NAMALWA (cell line): Measurements from ENCODE around the gene USP46.

Source experiments
- DNase-seq: peaks from one replicate; pipeline ENCODE4 v3.0.0-alpha.2; 2015; ENCODE audit warnings: low spot score

USP46 gene

DNA sequence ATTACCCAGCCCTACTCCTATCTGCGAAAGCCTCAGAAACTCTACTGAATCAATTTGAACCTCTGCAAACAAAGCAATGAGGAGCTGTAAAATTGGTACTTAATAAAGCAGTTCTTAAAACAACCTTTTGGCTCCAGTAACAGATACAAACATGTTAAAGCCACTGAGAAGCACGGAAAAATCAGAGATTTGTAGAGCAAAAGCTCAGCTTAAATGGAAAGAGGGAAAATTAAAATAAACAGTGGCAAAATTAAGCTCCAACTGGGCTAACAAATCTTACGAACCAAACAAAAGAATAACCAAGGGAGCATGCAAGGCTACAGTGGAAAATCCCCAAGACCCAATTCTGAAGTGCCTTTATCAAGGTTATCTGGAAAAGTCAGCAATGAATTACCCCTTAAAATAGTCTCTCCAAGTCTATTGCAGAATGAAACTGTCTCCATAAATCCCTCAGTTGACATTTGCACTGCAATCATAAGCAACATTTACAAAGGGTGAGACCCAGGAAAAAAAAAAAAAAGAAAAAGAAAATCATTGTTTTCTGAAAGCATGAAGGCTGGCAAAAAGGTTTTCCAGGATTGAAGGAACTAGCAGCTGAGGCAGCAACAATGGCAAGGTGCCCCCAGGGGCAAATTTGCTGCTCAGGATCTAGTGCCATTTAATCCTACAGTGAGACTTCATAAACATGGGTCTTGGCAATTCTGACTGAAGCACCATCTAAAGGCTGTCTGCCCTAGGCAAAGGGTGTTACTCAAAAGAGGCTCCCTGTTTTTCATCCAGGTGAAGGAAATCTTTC is 40.1 kb downstream of the USP46 start:
- DNase-seq: no peak

DNA sequence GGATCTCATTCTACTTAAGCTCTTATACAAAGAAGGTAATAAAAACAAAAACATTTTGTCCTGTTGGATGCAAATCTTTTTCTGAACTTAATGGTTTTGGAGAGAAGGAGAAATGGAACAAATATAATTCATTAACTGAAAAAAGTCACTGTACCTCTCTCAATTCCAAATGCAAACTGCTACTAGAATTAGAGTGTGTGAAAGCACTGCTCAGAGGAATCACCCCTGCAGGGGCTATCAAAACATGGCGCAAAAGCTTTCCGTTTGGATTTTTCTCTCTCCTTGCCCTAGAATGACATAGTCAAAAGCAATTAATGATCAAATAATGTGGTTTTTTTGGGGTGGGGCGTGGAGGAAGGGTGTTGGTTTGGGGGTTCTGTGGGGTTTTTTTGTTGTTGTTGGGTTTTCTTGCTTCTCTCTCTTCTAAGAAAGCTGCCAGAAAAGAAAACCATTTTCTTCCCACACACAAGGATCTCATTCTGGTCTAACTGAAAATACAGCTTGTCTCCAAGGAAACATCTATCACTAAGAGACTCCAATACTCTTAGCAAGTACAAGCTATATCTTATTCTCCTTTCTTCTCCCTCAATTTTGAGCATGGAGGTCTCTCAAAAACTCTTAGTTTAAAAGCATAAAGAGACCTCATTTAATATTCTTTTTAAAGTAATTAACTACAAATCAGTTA is 41.6 kb downstream of the USP46 start:
- no peak for DNase-seq

DNA sequence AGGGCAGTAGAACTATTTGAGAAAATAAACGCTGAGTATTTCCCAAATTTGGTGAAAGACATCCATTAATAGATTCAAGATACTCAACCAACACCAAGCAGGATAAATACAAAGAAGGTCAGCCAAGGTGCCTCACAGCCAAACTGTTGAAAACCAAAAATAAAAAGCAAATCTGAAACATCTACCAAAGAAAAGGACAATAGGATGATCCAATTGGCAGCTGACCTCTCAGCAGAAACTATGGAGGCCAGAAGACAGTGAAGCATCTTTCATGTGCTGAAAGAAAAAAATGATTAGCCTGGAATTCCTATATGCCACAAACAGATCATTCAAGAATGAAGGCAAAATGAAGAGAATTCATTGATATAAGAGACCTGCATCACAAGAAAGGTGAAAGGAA is 44.9 kb downstream of the USP46 start:
- no peak for DNase-seq

DNA sequence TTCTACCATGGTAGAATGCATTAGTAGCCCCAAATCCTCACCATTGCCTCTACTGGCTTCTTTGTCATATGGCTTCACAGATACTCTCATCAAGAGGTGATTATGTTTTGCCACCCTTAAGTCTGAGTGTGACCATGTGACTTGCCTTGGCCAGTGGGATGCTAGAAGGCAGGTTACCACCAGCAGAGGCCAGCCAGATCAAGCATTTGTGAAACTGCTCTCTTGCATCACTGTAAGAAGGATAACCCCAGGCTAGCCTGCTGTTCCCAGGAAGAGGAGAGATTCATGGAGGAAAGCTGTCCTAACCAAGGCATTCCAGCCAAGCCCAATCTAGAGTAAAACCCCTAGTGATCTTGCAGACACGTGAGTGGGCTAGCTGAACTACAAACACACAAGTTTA is 46.8 kb downstream of the USP46 start:
- no peak for DNase-seq

DNA sequence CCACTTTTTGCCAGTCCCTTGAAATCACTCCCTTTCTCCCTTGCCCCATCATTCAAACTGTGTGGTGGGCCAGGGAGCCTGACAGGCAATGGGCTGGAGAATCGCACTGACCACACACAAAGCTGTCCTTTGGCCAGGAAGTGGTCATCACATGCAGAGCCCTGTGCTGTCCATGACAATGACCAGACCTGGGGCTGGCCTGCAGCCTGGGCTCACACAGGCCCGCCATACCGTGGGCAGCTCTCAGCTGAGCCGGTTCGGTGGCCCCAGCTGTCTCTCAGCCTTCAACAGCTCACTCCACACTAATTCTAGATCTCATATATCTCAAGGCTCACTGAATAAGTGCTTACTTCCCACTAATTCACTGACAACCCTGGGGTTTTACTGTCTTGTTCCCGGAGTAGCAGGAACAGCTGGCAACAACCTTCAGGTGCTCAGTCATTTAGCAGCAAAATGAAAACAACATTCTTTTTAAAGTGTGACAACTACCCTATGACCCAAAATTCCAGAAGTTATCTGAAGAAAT is 48.0 kb downstream of the USP46 start:
- DNase-seq: no peak

DNA sequence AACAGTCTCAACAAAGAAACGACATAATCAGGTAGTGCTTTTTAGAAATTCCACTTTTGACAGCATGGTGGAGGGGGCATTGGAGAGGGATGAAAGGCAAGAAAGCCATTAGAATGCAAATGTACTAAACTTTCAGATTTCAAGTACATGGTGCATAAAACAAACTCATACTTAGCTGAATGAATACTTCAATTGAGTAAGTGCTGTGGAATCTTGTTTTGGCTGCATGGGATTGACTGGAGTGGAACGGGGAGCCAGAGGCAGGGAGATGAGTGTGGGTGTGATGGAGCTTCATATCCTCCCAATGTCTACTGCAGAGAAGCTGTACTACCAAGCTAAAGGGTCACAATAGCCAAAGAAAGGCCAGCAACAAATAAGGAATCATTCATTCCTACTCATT is 52.4 kb downstream of the USP46 start:
- no peak for DNase-seq

DNA sequence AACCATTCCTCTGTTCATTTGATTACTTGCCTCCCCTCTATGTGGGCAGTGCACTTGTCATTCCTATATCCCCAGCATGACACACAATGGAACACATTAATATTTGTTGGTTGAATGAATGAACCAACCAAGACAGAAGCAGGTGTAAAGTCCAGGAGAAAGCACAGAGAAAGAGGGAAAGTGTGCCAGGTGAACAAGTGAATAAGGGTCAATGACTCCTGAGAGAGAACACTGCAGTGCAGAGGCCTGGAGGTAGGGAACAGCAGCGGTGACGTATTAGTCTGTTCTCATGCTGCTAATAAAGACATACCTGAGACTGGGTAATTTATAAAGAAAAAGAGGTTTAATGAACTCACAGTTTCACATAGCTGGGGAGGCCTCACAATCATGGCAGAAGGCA is 53.1 kb downstream of the USP46 start:
- DNase-seq: no peak

DNA sequence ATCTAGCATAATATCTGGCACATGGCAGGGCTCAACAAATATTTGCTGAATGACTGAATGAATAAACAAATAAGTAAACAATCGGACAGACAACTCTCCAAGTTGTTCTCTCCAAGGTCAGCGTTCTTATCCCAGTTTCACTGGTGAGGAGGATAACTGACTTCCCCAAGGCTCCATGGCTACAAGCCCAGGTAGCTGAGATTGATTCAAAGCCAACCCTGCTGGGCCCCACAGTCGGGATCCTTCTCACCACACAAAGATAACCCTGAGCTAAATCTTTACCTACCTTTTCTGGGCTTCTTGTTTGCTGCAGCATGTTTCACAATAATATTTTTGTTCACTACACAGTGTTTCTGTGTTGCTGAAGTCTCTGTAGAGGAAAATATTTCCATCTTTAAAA is 54.9 kb downstream of the USP46 start:
- DNase-seq: no peak

DNA sequence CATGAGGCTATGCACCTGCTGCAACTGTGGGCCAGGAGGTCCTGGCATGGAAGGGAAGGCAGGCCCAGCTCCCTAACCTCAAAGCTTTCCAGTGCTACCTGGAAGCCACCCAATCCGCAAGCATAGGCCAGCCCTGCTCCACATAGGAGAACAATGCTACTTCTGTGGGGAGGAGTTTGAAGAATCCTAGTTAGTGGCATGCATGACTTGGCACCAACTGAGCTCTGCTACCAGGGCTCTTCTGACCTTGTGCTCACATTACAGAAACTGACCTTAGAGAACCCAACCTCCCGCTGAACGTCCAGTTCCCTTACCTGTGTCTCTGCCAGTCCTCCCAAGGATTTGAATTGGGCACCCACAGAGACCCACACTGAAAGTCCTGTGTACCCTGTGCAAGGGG is 58.8 kb downstream of the USP46 start:
- no peak for DNase-seq

DNA sequence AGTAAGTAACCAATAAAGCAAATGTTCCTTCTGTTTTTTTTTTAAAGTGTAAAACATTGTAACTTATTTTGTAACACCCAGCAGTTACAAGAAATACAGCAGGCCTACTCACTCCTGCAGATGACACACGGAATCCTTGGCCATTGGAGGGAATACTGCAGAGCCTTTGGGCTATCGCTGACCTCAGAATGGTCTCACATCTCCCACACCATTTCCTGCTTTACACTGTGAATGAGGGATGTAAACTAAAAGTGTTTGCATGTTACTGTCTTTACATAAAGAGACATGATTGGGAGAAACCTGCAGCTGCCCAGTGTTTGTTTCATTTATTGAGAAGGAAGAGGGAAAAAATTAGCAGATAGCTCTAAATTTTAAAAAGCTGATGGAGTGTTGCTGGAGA is 64.1 kb downstream of the USP46 start:
- no peak for DNase-seq

DNA sequence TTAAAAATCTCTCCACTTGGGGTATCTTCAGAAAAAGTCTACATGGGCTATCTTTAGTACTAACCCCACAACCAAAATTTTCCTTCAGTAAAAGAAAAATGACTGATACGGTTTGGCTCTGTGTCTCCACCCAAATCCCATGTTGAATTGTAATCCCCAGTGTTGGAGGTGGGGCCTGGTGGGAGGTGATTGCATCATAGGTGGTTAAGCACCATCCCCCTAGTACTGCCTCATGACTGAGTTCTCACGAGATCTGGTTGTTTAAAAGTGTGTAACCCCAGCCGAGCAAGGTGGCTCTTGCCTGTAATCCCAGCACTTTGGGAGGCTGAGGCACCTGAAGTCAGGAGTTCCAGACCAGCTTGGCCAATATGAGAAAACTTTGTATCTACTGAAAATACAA is 66.8 kb downstream of the USP46 start:
- no peak for DNase-seq

DNA sequence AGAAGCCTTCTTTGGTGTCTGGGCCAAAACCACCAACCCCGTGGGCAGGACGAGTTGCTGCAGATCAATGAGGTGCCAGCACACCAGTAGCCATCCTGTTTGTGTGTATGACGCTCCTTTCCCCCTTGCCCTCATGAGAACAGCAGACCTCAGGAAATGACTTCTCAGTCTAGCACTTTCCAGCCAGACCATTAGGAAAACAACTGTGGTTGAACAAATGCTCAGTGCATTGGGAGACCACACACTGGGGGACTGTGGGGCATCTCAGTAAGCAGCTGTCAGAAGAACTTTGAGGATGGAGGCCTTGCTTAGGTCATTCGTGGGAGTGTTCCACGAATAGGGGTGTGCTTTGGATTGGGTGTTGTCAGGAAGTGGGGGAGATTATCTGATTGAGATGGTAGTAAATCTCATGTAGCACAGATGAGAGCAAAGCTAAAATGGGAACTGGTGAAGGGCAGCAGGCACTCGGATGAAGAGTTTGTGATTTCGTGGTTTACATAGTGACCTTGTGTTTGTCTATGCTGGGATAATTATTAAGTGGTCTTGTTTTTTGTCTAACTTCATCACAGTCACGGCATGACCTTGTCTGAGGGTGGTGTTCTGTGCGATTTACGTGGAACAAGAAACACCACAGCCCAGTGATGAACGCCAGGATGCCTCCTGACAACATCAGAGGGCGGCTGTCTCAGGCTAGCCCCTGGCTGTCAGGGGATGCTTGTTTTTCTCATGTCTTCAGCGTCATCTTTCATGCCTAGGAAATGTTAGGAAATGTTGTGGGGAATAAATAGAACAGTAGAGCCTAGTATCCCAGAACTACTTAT is 70.1 kb downstream of the USP46 start:
- DNase-seq: no peak

DNA sequence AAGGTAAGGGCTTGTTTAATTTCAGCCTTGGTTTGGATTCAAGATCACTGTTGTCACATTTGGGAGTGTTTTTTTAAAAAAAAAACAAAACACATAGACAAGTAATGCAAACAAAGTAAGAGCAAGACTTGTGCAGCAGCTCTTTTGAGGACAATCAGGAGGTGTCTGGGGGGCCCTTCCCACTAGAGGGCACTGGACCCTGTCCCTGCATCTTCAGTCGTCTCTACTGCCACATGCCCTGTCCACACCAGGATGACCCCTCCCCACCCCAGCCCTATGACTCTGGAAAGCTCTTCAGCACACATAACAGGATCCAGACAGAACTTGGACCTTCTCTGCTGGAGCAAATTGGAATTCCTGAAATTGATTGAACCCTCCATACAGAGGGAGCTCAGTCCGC is 71.0 kb downstream of the USP46 start:
- DNase-seq: peak; percentile 23

DNA sequence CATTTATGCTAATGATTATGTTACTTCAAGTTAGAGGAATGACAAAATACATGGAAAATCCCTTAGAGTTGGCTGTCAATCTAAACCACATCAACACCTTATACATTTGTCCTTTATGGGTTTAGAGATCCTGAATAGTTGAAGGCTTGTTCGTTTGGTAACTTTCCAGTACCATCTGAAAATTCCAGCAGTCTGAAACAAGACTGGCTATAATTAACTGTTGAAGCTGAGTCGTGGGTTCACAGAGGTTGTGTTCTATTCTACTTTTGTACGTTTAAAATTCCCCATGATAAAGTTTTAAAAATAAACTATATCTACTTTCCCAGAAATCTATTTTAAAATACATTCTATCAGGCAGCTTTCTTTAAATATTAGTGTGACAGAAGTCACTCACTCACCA is 73.0 kb downstream of the USP46 start:
- no peak for DNase-seq

DNA sequence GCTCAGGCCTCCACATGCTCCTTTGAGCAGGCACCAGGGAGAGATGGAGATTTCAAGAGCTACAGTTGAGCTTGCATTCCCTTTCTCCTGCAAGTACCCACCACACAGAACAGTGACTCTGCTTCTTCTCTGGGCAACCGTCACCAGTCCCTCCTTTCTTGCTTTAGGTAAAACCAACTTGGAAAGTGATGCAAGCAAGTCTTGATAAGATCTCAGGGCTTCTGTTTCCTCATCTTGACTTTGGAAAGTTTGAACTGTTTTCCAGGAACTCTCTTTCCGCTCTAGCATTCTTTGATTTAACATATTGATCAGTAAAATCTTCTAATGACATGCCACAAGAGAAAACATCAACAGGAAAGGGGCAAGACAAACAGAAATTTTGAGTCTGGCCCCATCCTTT is 73.7 kb downstream of the USP46 start:
- DNase-seq: no peak

DNA sequence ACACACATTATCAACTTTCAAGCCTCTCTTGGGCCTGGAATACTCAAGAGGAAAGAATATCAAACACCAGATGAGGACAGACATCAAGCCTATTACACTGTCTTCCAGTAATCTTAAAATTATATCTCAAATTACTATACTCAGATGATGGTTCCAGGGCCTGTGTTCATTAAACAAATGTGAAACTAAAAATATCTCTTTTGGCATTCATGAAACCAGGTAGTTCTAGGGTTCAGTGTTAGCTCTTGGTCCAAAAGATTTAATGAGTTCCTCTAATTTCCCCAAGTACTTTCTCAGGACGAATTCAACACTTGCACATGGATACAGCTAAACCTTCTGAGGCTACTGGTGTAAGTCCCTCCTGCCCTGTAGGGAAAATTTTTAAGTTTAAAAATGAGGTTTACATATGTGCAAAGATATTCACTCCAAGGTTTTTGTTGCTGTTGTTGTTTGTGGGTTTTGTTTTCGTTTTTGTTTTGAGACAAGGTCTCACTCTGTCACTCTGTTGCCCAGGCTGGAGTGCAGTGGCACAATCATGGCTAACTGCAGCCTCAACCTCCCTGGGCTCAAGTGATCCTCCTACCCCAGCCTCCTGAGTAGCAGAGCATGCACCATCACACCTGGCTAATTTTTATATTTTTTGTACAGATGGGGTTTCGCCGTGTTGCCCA is 79.4 kb downstream of the USP46 start:
- DNase-seq: no peak

DNA sequence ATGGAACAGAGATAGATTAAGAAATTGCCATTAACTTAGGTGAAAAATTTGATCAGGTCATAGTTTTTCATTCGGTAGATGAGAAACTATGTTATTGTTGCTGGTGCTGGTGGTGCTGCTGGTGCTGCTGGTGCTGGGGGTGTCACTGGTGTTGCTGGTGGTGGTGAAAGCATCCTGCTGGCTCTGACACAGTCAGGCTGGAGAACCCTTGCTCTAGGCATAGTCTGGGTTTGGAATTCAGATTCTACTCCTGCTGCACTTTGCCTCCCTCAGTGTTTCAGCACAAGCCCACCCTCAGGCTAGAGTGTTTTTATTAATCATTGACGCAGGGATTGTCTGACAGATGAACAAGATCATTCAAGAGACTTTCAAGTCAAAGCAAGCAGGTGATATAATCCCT is 80.2 kb downstream of the USP46 start:
- no peak for DNase-seq

DNA sequence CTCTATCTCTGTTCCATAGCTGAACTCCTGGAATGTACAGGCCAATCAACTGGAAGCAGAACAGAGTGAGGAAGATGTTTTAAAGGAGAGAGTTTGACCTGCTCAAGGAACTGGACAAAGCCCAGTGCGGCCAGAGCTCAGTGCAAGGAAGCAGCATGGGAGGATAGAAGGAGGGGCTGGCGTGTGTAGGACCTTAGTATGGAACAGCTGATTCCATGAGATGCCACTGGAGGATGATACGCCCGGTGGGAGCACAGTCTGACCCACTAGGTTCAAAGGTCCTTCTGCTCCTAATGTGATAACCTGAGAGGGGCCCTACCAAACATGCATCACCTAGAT is 81.5 kb downstream of the USP46 start:
- no peak for DNase-seq

DNA sequence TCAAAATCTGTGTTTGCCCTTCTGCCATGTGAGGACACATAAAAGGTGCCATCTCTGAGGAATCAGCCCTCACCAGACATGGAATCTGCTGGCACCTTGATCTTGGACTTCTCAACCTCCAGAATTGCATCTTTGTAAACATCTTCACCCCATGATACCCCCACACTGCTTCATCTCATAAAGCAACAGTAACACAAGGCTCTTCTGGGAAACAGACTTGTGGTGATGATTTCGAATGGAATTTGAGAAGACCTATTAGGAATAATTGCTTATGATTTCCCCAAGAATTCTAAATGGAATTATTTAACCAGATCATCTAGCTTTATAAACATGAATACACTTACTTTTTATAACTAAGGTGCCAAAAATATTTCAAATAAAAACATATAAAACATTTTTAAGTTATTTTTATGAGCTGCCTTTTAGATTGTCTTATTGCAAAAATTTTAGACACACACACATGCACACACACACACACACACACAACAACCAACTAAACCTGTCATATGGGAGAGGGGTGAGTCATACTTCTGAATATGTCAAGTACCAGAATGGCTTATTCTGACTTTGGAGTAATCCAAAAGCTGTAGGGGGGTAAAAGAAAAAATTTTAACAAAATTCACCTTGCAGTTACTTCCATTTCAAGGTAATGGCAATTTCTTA is 82.0 kb downstream of the USP46 start:
- DNase-seq: no peak

DNA sequence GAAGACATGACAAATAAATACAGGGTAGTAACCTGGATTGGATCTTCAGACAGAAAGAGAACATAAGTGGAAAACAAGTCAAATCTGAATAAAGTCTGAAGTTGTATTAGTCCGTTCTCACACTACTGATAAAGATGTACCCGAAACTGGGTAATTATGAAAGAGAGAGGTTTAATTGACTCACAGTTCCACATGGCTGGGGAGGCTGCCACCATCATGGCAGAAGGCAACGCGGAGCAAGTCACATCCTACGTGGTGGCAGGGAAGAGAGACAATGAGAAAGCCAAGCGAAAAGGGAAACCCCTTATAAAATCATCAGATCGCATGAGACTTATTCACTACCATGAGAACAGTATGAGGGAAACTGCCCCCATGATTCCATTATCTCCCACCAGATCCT is 82.8 kb downstream of the USP46 start:
- no peak for DNase-seq

DNA sequence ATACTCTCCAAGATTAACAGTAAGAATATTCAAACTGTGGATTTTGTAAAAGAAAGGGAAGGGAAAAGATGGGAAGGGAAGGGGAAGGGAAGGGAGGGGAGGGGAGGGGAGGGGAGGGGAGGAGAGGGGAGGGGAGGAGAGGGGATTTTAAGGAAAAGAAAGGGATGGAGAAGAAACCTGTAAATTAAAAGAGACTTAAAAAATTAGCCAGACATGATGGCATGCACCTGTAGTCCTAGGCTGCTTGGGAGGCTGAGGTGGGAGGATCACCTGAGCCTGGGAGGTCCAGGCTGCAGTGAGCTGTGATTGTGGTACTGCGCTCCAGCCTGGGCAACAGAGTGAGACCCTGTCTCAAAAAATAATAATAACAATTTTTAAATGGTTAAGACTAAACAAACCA is 83.7 kb downstream of the USP46 start:
- no peak for DNase-seq

DNA sequence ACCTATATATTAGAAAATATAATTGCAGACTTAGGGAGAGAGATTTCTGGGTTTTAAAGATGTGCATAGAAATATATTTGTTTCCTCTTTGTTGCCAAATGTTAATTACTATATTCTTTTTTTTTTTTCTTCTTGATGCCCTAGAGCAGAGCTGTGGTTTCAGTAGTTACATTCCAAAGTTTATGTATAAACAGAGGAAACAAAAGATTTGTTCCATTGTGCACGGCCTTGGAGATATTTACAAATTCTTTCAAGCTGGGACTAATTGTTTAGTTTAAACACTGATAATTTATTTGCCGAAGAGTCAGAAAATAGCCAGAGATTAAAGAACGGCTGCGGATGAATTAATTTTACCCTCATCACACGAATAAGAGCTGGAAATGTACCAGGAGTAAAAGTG is 85.1 kb downstream of the USP46 start:
- no peak for DNase-seq
